Erythroblast (primary cell): Measurements from ENCODE around the gene TUBA4B.

ENCODE experiments used
- GATA1 ChIP-seq: IDR thresholded peaks from 2 replicates; pipeline ENCODE4 v1.6.1; 2011; ENCODE audit warnings: low read depth, mild to moderate bottlenecking, control low read depth, low read length, moderate library complexity
- POLR2A ChIP-seq: IDR thresholded peaks from 2 replicates; pipeline ENCODE4 v1.6.1; 2011; ENCODE audit warnings: mild to moderate bottlenecking, low read length

GRCh38 chr2:219244789-219245147, 8.3 kb upstream of the TUBA4B start:
- TF ChIP-seq POLR2A (no peak), GATA1 (no peak)
